Stimulated activated CD8-positive, alpha-beta memory T cell treated with anti-CD3 and anti-CD28 coated beads, Interleukin-12 subunit alpha, Interleukin-12 subunit beta, amount 100 ng/mL, for 24 hours (primary cell): Measurements from ENCODE around the gene RUNX2.

ENCODE experiments used
- DNase-seq: peaks from one replicate; pipeline ENCODE4 v3.0.0-alpha.2; 2020; ENCODE audit errors: extremely low read depth

The RUNX2 gene

GRCh38 chr6:45704056-45704800 lies 376.1 kb downstream of the RUNX2 start:
- no peak for DNase-seq

DNA sequence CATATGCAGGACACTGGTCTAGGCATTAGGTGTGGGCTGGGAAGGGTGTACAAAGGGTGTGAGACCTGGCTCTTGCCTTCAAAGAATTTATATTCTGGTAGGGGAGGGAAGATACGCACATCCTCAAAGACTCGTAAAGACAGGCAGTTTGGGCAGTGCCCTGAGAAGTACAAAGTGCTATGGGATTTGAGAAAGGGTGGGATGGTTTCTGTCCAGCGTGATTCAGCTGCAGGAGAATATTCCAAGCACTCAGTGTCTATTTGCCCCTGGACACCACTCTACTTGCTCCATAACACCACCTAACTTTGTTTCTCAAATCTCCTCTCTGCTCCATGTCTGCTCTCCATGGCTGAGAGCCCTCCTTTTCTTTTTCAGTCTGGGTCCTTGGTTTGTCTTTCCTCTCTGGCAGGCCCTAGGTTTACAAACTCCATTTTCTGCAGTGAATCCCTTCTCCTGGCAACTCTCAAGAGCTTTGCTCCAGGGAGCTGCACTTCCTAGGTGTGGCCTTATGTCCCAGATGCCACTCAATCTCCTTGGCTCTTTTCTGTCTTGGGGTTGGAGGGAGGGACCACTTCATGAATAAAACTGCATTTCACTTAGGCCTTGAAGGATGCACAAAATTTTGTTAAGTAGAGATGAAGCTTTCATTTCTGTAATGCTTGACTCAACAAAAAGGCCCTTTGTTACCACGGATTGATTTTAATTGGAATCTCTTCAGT lies 377.2 kb downstream of the RUNX2 start:
- DNase-seq, result no peak

DNA sequence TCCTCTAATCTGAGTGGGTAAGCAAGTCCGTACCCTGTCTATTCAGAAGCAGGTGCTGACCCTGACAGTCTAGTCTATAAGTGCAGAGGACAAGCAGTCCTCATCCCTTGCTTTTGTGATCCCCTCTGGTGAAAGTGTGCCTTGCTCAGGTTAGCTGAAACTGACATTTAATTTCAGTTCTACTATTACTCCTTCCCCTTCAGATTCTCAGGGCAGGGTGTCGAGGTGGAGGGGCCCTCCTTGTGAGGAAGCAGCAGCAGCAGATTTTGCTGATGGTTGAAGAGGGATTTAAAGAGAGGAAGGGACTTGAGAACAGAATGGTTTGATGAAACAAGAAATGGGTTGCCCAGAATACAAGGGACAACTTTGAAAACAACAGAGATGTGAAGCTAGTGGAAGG lies 378.2 kb downstream of the RUNX2 start:
- no peak for DNase-seq

DNA sequence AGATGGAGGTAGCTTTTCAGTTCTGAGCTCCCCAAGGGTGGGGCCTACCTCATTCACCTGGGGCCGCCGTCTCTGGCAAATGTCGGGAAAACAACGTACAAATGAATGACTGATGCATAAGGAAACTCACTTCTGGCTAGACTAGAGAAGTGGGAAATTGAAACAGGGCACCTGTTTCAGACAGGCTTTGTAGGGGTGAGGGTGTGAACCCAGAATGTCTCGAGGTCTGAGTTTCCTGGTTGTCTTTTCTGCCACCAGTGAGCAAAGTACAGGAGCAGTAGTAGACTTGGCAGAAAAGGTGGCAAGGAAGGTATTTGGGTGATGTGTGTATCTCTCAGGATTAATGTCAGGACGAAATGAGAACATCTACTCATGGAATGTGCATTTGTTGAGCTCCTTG lies 379.0 kb downstream of the RUNX2 start:
- no peak for DNase-seq

GRCh38 chr6:45709781-45710220 lies 381.7 kb downstream of the RUNX2 start:
- DNase-seq, result no peak

DNA sequence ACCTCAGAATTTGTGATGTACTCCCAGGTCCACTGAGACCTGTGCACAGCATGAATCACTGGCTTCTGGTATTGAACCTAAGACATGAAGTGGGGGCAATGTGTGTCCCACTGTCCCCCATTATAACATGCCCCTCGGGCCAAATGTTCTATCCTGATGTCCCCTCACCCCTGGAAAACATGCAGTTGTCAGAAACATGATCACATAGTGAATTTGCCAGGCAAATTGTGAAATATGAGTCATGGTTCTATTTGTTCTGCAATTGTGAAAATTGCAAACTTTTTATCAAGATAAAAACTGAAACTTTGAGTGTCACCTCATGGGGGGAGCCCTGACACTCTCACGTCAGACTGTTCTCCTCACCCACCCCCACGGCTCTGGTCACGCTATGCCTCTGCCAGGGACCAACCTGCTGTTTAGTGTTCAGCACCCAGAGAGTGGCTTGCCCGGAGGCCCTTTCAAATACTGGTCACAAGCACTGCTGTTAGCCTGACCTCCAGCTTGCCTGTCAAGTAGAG lies 382.2 kb downstream of the RUNX2 start:
- DNase-seq, result peak; percentile 85

GRCh38 chr6:45712076-45712475 lies 383.9 kb downstream of the RUNX2 start:
- no peak for DNase-seq

DNA sequence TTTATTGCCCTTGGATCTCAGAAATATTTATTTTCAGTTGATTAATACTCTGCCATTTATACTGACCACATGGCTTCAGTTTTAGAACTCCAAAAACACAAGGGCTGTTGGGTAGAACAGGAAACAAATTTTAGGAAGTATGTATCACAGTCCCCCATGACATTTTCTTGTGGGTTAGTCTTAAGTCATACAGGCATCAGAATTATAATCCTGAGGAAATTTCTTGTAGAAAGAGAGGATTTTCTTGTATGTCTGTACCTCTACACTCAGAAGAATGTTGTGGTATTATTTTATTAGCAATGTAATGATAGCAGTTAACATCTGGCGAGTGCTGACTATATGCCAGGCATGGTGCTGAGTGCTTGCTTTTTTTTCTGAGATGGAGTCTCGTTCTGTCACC lies 384.7 kb downstream of the RUNX2 start:
- no peak for DNase-seq
